Stomach smooth muscle (tissue), 2 donors: ENCODE data around the gene TRIM49B.
"Not testable (repeated sequence)": the region's sequence is repeated elsewhere in the genome, so short reads cannot be mapped to it uniquely, and the experiment has no call there.

Experiments
- H3K27ac ChIP-seq: one replicate; pipeline ENCODE4 v1.7.0; 2013; ENCODE audit warnings: mild to moderate bottlenecking, low read length, inconsistent platforms
- H3K27me3 ChIP-seq, 2 donors: one replicate each; pipeline ENCODE4 v1.7.0; 2013; ENCODE audit warnings: low read length in 2 of 2; ENCODE audit not compliant: insufficient read depth in 2 of 2, control insufficient read depth in 1 of 2
- H3K36me3 ChIP-seq, 2 donors: one replicate each; pipeline ENCODE4 v1.7.0; 2013; ENCODE audit warnings: low read length in 2 of 2; ENCODE audit not compliant: control insufficient read depth in 2 of 2, insufficient read depth in 2 of 2
- H3K4me1 ChIP-seq: one replicate; pipeline ENCODE4 v1.7.0; 2013; ENCODE audit warnings: low read length; ENCODE audit not compliant: control insufficient read depth, insufficient read depth
- H3K4me3 ChIP-seq, 2 donors: one replicate each; pipeline ENCODE4 v1.7.0; 2013; ENCODE audit warnings: low read length in 2 of 2
- H3K9ac ChIP-seq, 2 donors: one replicate each; pipeline ENCODE4 v1.7.0; 2013; ENCODE audit warnings: low read length in 2 of 2, mild to moderate bottlenecking in 1 of 2
- H3K9me3 ChIP-seq, 2 donors: one replicate each; pipeline ENCODE4 v1.7.0; 2013; ENCODE audit warnings: low read length in 2 of 2; ENCODE audit not compliant: control insufficient read depth in 2 of 2
- donor health status: healthy.
- donor health status: Pancreatic carcinoma.

Gene TRIM49B

GRCh38 chr11:49028523-49028922 is at the start of gene TRIM49B:
TSS of gene TRIM49B (plus strand) at chr11:49028823. CDS start at chr11:49031600, 2,777 bp downstream.
- H3K4me3 ChIP-seq, H3K9me3 ChIP-seq, H3K27me3 ChIP-seq, H3K9ac ChIP-seq, H3K36me3 ChIP-seq, H3K27ac ChIP-seq, H3K4me1 ChIP-seq: not testable (repeated sequence)

- not testable (repeated sequence) for H3K27ac ChIP-seq, H3K27me3 ChIP-seq, H3K9ac ChIP-seq, H3K36me3 ChIP-seq, H3K4me1 ChIP-seq, H3K4me3 ChIP-seq, H3K9me3 ChIP-seq
Measured at GRCh38 chr11:48983785-48984184, 44.8 kb upstream of the TRIM49B start, which contains the start of gene TRIM51G. TSS of gene TRIM51G (minus strand) at chr11:48983885. CDS start at chr11:48981695, 2,190 bp downstream.

- not testable (repeated sequence) for H3K4me1 ChIP-seq, H3K9ac ChIP-seq, H3K4me3 ChIP-seq, H3K36me3 ChIP-seq, H3K27ac ChIP-seq, H3K27me3 ChIP-seq, H3K9me3 ChIP-seq
Measured at GRCh38 chr11:49048229-49048628, 19.6 kb downstream of the TRIM49B start.

- H3K27me3 ChIP-seq, H3K27ac ChIP-seq, H3K4me1 ChIP-seq, H3K9me3 ChIP-seq, H3K9ac ChIP-seq, H3K4me3 ChIP-seq, H3K36me3 ChIP-seq: not testable (repeated sequence)
Measured at GRCh38 chr11:49049821-49050220, 21.2 kb downstream of the TRIM49B start.

- H3K9me3 ChIP-seq, H3K4me1 ChIP-seq, H3K4me3 ChIP-seq, H3K27ac ChIP-seq, H3K9ac ChIP-seq, H3K36me3 ChIP-seq, H3K27me3 ChIP-seq: not testable (repeated sequence)
Measured at GRCh38 chr11:49059012-49059411, 30.4 kb downstream of the TRIM49B start, which contains the start of gene TRIM64C. TSS of gene TRIM64C (minus strand) at chr11:49059112. CDS start at chr11:49059112, 0 bp downstream.

GRCh38 chr11:49069897-49070296 is 41.3 kb downstream of the TRIM49B start:
- not testable (repeated sequence) for H3K27me3 ChIP-seq, H3K36me3 ChIP-seq, H3K9me3 ChIP-seq, H3K4me1 ChIP-seq, H3K27ac ChIP-seq, H3K4me3 ChIP-seq, H3K9ac ChIP-seq
